B cell (primary cell): ENCODE data around the gene ARAP1.

ENCODE experiments used
- CTCF ChIP-seq: fragments of 200-600 bp; IDR thresholded peaks from one replicate; pipeline ENCODE4 v1.8.0; 2022; ENCODE audit warnings: antibody characterized with exemption, mild to moderate bottlenecking
- EZH2 ChIP-seq: IDR thresholded peaks from 2 replicates; pipeline ENCODE4 v1.6.1; 2012; ENCODE audit warnings: borderline replicate concordance, low read depth, mild to moderate bottlenecking, moderate library complexity, low read length; ENCODE audit not compliant: insufficient read depth, poor library complexity, severe bottlenecking

DNA sequence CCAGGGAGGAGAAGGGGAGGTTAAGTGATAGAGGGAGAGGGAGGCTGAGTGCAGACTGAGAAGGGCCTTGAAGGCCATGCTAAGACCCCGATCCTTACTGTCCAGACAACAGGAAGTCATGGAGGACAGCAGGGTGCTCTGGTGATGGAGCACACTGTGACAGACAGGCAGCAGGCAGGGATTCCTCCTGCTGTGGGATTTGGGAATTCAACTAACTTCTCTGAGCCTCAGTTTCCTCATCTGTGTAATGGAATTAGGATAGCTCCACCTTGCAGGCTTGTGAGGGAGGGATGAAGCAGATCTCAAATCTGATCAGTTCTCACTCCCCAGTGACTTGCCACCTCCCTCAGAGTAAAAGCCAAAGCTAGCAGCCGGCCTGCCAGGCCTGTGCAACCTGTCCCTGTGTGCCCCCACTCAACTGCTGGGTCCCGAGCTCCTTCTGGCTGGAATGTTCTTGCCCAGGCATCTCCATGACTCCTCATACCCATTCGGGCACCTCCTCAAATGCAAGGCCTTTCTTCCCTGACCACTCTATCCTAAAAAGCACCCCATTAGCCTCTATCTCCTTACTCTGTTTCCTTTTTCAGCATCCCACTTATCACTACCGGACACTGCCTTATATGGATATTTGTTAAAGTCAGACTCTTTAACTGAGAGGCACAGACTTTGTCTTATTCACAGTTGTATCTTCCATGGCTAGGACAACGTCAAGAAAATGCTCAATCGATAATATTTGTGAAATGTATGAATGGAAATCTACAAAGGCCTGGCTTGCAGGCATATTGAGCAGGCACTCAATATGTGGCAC lies 9.5 kb downstream of the ARAP1 start:
- TF ChIP-seq CTCF (no peak), EZH2 (no peak)
